ENCODE results near the gene NTF3.

The NTF3 gene

DNA sequence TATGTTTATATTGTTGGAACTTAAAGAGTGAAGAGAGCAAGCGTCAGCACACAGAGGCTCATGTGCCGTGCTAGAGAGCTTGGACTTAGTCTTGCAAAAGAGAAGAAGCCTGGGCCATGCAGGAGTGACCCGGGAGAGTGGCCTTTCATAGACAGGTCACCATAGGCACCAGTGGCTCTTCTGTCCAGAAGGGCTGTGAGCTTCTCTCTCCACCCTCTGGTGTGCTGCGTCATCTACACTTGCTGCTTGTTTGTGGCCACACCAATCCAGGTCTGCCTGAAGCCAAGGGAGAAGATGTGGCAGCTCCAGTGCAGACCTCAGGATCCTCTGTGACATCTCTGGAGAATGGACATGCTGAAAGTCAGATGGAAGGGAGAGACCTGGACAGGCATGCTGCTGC is 74.4 kb downstream of the NTF3 start:
- H3K4me3 ChIP-seq (ENCODE audit: low read depth, low read length) = no peak overlapping the region
- TF ChIP-seq, protein P1, sequence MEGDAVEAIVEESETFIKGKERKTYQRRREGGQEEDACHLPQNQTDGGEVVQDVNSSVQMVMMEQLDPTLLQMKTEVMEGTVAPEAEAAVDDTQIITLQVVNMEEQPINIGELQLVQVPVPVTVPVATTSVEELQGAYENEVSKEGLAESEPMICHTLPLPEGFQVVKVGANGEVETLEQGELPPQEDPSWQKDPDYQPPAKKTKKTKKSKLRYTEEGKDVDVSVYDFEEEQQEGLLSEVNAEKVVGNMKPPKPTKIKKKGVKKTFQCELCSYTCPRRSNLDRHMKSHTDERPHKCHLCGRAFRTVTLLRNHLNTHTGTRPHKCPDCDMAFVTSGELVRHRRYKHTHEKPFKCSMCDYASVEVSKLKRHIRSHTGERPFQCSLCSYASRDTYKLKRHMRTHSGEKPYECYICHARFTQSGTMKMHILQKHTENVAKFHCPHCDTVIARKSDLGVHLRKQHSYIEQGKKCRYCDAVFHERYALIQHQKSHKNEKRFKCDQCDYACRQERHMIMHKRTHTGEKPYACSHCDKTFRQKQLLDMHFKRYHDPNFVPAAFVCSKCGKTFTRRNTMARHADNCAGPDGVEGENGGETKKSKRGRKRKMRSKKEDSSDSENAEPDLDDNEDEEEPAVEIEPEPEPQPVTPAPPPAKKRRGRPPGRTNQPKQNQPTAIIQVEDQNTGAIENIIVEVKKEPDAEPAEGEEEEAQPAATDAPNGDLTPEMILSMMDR (IDR thresholded peaks at IDR 0.05; ENCODE audit: low read depth, low read length) = no peak

DNA sequence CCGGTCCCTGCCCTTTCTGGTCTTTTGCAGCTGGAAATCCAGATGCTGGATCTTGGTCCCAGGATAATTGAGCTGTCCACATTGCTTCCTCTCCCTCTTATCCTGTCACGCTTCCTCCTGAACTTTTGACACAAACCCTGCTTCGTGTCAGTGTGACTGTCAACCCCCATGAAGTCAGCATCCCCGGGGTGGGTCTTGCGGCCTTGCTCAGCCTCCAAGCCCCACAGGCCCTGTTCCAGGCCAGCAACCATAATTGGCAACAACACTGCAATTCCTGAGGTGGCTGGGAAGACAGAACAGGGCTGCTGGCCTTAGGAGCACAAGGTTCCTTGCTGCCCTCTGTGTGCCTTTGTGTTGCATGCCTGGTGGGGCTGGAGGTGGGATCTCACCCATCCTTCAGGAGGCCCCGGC is 74.9 kb downstream of the NTF3 start:
- no peak overlapping the region for H3K4me3 ChIP-seq (ENCODE audit: low read depth, low read length)
- TF ChIP-seq, protein P1 (IDR thresholded peaks at IDR 0.05; ENCODE audit: low read depth, low read length) = no peak

DNA sequence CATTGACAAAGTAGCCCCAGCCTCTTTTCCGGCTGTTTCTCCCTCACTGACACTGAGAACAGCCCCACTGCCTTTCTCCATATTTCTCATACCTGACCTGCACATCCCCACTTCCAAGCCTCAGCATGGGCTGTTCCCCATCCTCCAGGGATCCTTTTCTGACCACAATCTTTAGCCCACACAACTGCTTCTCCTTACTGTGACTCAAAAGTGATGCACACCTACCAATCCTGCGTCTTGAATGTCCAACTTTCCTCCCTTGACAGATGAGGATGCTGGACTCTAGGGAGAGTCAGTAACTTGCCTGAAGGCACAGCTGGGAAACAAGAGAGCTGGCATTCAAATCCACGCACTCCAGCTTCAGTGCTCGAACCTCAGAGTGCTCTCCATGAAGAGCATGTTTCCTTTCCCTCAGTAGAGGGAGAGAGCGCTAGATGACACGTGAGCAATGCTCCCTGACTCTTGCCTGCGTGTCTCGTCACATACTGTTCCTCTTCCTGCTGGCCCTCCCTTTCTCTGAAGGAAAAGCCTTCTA is 75.6 kb downstream of the NTF3 start:
- TF ChIP-seq, protein P1 (IDR thresholded peaks at IDR 0.05; ENCODE audit: low read depth, low read length) = no peak
- H3K4me3 ChIP-seq (ENCODE audit: low read depth, low read length) = no peak overlapping the region

DNA sequence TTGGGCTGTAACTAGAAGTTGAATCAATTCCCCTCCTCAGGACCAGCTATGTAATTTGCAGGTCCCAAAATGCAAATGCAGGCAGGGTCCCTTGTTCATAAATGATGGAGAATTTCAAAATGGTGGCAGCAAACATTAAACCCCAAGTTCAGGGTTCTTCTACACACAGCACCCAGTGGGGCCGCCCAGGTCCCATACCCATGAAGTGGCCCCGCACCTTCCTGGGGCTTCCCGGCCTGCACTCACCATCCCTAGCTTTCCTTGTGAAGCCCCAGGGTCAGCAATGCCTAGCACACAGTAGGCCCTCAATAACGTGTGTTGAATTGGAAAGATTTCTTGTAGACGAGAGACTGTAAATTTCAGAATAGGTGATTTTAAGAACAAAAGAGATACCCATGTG is 76.0 kb downstream of the NTF3 start:
- H3K4me3 ChIP-seq (ENCODE audit: low read depth, low read length) = no peak overlapping the region
- TF ChIP-seq, protein P1 (IDR thresholded peaks at IDR 0.05; ENCODE audit: low read depth, low read length) = no peak

GRCh38 chr12:5509102-5509501 is 77.2 kb downstream of the NTF3 start:
- H3K4me3 ChIP-seq (ENCODE audit: low read depth, low read length) = no peak overlapping the region
- TF ChIP-seq, protein P1 (IDR thresholded peaks at IDR 0.05; ENCODE audit: low read depth, low read length) = no peak

DNA sequence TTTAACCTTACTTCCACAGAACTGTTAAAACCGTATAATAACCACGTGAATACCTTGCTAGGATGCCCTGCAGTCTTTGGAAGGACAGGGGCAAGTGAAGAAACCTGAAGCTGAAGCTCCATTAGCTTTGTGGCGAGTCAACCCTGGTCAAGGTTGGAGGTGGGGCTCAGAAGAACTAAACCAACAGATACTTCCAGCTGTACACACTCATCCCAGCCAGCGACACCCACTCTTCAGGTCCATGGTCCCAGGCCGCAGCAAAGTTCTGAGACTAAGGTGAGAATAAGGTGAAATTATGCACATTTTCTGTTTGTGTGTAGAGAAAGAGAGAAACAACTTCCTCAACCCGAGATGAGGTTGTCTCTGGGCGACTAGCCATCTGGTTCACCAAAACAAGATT is 77.6 kb downstream of the NTF3 start:
- no peak overlapping the region for H3K4me3 ChIP-seq (ENCODE audit: low read depth, low read length)
- TF ChIP-seq, protein P1 (IDR thresholded peaks at IDR 0.05; ENCODE audit: low read depth, low read length) = no peak

- H3K4me3 ChIP-seq (ENCODE audit: low read depth, low read length) = no peak overlapping the region
- TF ChIP-seq, protein P1 (IDR thresholded peaks at IDR 0.05; ENCODE audit: low read depth, low read length) = no peak
Measured at GRCh38 chr12:5510251-5510805, 78.4 kb downstream of the NTF3 start.

All from WI38 (cell line).